ENCODE measurements around the gene CDH2. TPM values are rescaled to one million over a fixed set of nuclear protein-coding genes. Genes with fewer than 3 reads are reported as not detected.

Gene CDH2
- total RNA-seq, 1 experiment from 2014 or later: 6.4 TPM

DNA sequence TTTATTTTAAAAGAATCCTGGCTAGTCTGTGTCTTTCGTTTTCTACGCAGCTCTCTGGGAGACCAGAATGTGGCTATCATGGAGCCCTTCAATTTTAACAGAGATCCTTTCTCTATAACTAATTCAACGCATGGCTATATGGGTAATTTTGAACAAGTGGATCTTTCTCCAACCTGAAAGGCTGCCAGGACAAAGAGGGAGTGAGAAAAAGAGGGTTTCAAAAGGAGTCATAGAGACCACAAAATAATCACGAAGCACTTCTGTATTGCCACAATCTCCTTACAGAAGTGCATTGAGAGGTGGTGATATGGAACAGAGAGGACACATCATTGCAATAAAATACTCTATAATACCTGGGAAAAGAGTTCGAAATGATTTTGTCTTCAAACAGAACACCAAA is 21.7 kb upstream of the CDH2 start:
- no peaks in the 10 kb centered on the region for H4K20me1 ChIP-seq (ENCODE audit: insufficient read depth)
- DNase-seq: no peak
- no peaks in the 10 kb centered on the region for H3K27me3 ChIP-seq (ENCODE audit: insufficient read depth, low read depth)
- no peaks in the 10 kb centered on the region for H3K79me2 ChIP-seq (ENCODE audit: low read depth)
- ChIA-PET POLR2A (ENCODE audit: unreplicated experiment) (no interaction called here), CTCF (no interaction called here)
- H3K27ac ChIP-seq: no peak overlapping the region
- no peaks in the 10 kb centered on the region for H3K9me2 ChIP-seq (ENCODE audit: insufficient read depth)
- H3K4me2 ChIP-seq: no peak overlapping the region
- H3K4me3 ChIP-seq: no peak overlapping the region
- no peaks in the 10 kb centered on the region for H3F3A ChIP-seq (ENCODE audit: insufficient read depth, low read depth)
- TF ChIP-seq EZH2 (IDR thresholded peaks at IDR 0.05; ENCODE audit: low read depth) (no peak), CTCF (conservative IDR thresholded peaks at IDR 0.05) (no peak)
- H3K36me3 ChIP-seq (ENCODE audit: low read depth): no peaks in the 10 kb centered on the region
- no peak overlapping the region for H2AFZ ChIP-seq
- no peaks in the 10 kb centered on the region for H3K4me1 ChIP-seq (replicated peaks; ENCODE audit: insufficient read depth)
- intact Hi-C loops (cut with micrococcal nuclease; ENCODE audit: unreplicated experiment): no loop called here
- BruUV-seq (replicated peaks): no TSS peak
- no peaks in the 10 kb centered on the region; the same call in 1 of the 2 replicates for H3K9me3 ChIP-seq (ENCODE audit: insufficient read depth, low read depth)

GRCh38 chr18:28193177-28193778 is 16.3 kb upstream of the CDH2 start:
- H3K79me2 ChIP-seq (ENCODE audit: low read depth): no peaks in the 10 kb centered on the region
- H3K4me2 ChIP-seq: no peak overlapping the region
- no peak overlapping the region for H2AFZ ChIP-seq
- intact Hi-C loops (cut with micrococcal nuclease; ENCODE audit: unreplicated experiment): no loop called here
- TF ChIP-seq CTCF (conservative IDR thresholded peaks at IDR 0.05) (no peak), EZH2 (IDR thresholded peaks at IDR 0.05; ENCODE audit: low read depth) (no peak)
- no peaks in the 10 kb centered on the region for H4K20me1 ChIP-seq (ENCODE audit: insufficient read depth)
- BruUV-seq (replicated peaks): no TSS peak
- H3K4me3 ChIP-seq: no peak overlapping the region
- H3K9me3 ChIP-seq (ENCODE audit: insufficient read depth, low read depth): no peaks in the 10 kb centered on the region; the same call in 1 of the 2 replicates
- POLR2A ChIA-PET (ENCODE audit: unreplicated experiment): no interaction called here
- H3F3A ChIP-seq (ENCODE audit: insufficient read depth, low read depth): no peaks in the 10 kb centered on the region
- H3K36me3 ChIP-seq (ENCODE audit: low read depth): no peaks in the 10 kb centered on the region
- H3K9me2 ChIP-seq (ENCODE audit: insufficient read depth): no peaks in the 10 kb centered on the region
- CTCF ChIA-PET: no interaction called here
- H3K4me1 ChIP-seq (replicated peaks; ENCODE audit: insufficient read depth): no peaks in the 10 kb centered on the region
- no peaks in the 10 kb centered on the region for H3K27me3 ChIP-seq (ENCODE audit: insufficient read depth, low read depth)
- no peak for DNase-seq
- no peak overlapping the region for H3K27ac ChIP-seq

DNA sequence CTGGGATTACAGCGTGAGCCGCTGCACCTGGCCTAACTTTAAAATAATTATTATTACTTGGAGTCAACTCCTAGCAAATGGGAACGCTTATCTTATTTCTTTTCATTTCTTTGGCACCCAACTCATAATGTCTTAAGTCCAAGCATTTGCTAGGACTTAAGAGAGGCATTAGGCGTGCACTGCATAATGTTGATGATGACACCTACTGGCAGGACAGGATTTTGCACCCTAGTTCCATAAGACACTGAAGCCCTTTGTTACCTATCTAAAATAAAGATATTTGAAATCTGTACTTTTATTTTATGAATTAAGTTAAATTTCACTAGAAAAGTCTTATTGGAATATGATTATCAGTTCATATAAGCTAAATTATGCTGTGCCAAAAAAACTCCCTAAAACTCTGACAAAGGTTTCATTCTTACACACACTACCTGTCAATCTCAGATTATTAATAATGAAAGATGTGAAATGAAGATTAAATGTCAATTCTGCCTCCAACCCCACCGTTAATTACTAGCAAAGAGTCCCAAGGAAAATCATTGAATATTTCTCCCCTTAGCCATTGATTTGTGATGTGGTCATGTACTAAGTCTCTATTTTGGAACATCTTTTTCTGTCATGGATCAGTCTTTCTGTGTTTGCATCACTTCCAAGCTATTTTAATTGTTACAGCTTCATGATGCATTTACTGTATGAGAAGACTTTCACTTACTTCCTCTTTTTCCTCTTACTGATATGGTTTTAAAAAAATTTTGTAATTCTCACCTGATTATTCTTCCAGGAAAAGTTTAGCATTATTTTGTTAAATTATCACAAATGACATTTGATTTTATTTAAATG is 12.7 kb upstream of the CDH2 start:
- H3K4me1 ChIP-seq (replicated peaks; ENCODE audit: insufficient read depth): no peaks in the 10 kb centered on the region
- POLR2A ChIA-PET (ENCODE audit: unreplicated experiment): no interaction called here
- no peaks in the 10 kb centered on the region for H3K36me3 ChIP-seq (ENCODE audit: low read depth)
- BruUV-seq (replicated peaks): no TSS peak
- H3K27me3 ChIP-seq (ENCODE audit: insufficient read depth, low read depth): no peaks in the 10 kb centered on the region
- no peak overlapping the region for H3K4me2 ChIP-seq
- no peak overlapping the region for H3K27ac ChIP-seq
- no peaks in the 10 kb centered on the region for H3F3A ChIP-seq (ENCODE audit: insufficient read depth, low read depth)
- CTCF ChIA-PET: no interaction called here
- intact Hi-C loops (cut with micrococcal nuclease; ENCODE audit: unreplicated experiment): no loop called here
- H3K4me3 ChIP-seq: no peak overlapping the region
- no peaks in the 10 kb centered on the region for H3K9me3 ChIP-seq (ENCODE audit: insufficient read depth, low read depth)
- H2AFZ ChIP-seq: no peak overlapping the region
- H4K20me1 ChIP-seq (ENCODE audit: insufficient read depth): no peaks in the 10 kb centered on the region
- DNase-seq: no peak
- TF ChIP-seq EZH2 (IDR thresholded peaks at IDR 0.05; ENCODE audit: low read depth): no peak
- TF ChIP-seq CTCF (conservative IDR thresholded peaks at IDR 0.05): peak; percentile 61
- H3K79me2 ChIP-seq (ENCODE audit: low read depth): no peaks in the 10 kb centered on the region
- no peaks in the 10 kb centered on the region for H3K9me2 ChIP-seq (ENCODE audit: insufficient read depth)
